ENCODE measurements around the gene OPHN1. TPM values are rescaled to one million over a fixed set of nuclear protein-coding genes. Genes with fewer than 3 reads are reported as not detected.

OPHN1 gene
- total RNA-seq, 4 donors from 2014 or later = 6.9 to 14.0 (median 10.2) TPM

GRCh38 chrX:68358679-68359078 lies 74.6 kb downstream of the OPHN1 start:
- WGBS, 2 donors (ENCODE audit: low coverage in 1 of 2) = 50 to 63% methylated on average over 1 of the region's 1 CpG
- no peak for ATAC-seq

GRCh38 chrX:68355629-68355920 lies 77.7 kb downstream of the OPHN1 start:
- 54 to 57% methylated on average over 2 to 4 of the region's 4 CpGs for WGBS, 2 donors (ENCODE audit: low coverage in 1 of 2)
- Histone ChIP-seq H3K9me3 (no peaks in the 10 kb centered on the region), H3K4me3 (no peak overlapping the region), H3K4me1 (no peaks in the 10 kb centered on the region), H3K27me3 (no peaks in the 10 kb centered on the region), H3K27ac (no peak overlapping the region), H3K36me3 (no peaks in the 10 kb centered on the region)
- no peak for TF ChIP-seq POLR2A (IDR thresholded peaks at IDR 0.05)
- no peak for TF ChIP-seq POLR2AphosphoS5 (IDR thresholded peaks at IDR 0.05)
- no peak for TF ChIP-seq CTCF (IDR thresholded peaks at IDR 0.05)
- TF ChIP-seq EP300 (IDR thresholded peaks at IDR 0.05) = no peak
- no peak for ATAC-seq

More at GRCh38 chrX:68358679-68359078, 74.6 kb downstream of the OPHN1 start:
- H3K4me3 ChIP-seq = no peak overlapping the region
- H3K27ac ChIP-seq = no peak overlapping the region
- H3K9me3 ChIP-seq = no peaks in the 10 kb centered on the region
- no peaks in the 10 kb centered on the region for H3K27me3 ChIP-seq
- H3K4me1 ChIP-seq = no peaks in the 10 kb centered on the region
- no peaks in the 10 kb centered on the region for H3K36me3 ChIP-seq
- TF ChIP-seq POLR2A (IDR thresholded peaks at IDR 0.05) (no peak), POLR2AphosphoS5 (IDR thresholded peaks at IDR 0.05) (no peak), EP300 (IDR thresholded peaks at IDR 0.05) (no peak), CTCF (IDR thresholded peaks at IDR 0.05) (no peak)

- no peak for ATAC-seq
- Histone ChIP-seq H3K27me3 (no peaks in the 10 kb centered on the region), H3K4me3 (no peak overlapping the region), H3K36me3 (no peaks in the 10 kb centered on the region), H3K4me1 (no peaks in the 10 kb centered on the region), H3K27ac (no peak overlapping the region), H3K9me3 (no peaks in the 10 kb centered on the region)
- TF ChIP-seq POLR2A (IDR thresholded peaks at IDR 0.05) (no peak), POLR2AphosphoS5 (IDR thresholded peaks at IDR 0.05) (no peak), EP300 (IDR thresholded peaks at IDR 0.05) (no peak), CTCF (IDR thresholded peaks at IDR 0.05) (no peak)
- WGBS, 2 donors (ENCODE audit: low coverage in 1 of 2) = 28 to 53% methylated on average over 2 to 3 of the region's 3 CpGs
Observed at GRCh38 chrX:68354879-68355628, 78.2 kb downstream of the OPHN1 start.

GRCh38 chrX:68345025-68345424 lies 88.3 kb downstream of the OPHN1 start:
- H3K27ac ChIP-seq = no peak overlapping the region
- no peaks in the 10 kb centered on the region for H3K4me1 ChIP-seq
- no peaks in the 10 kb centered on the region for H3K9me3 ChIP-seq
- no peak for ATAC-seq
- H3K4me3 ChIP-seq = no peak overlapping the region
- 0 to 7% methylated on average over 1 of the region's 1 CpG for WGBS, 2 donors (ENCODE audit: low coverage in 1 of 2)
- H3K36me3 ChIP-seq = no peaks in the 10 kb centered on the region
- H3K27me3 ChIP-seq = no peaks in the 10 kb centered on the region
- TF ChIP-seq CTCF (IDR thresholded peaks at IDR 0.05) (no peak), POLR2AphosphoS5 (IDR thresholded peaks at IDR 0.05) (no peak), EP300 (IDR thresholded peaks at IDR 0.05) (no peak), POLR2A (IDR thresholded peaks at IDR 0.05) (no peak)

- H3K4me1 ChIP-seq = no peaks in the 10 kb centered on the region
- no peak overlapping the region for H3K4me3 ChIP-seq
- no peaks in the 10 kb centered on the region for H3K36me3 ChIP-seq
- H3K27me3 ChIP-seq = no peaks in the 10 kb centered on the region
- ATAC-seq = no peak
- no peaks in the 10 kb centered on the region for H3K9me3 ChIP-seq
- TF ChIP-seq POLR2AphosphoS5 (IDR thresholded peaks at IDR 0.05) (no peak), CTCF (IDR thresholded peaks at IDR 0.05) (no peak), POLR2A (IDR thresholded peaks at IDR 0.05) (no peak), EP300 (IDR thresholded peaks at IDR 0.05) (no peak)
- H3K27ac ChIP-seq = no peak overlapping the region
- WGBS, 2 donors (ENCODE audit: low coverage in 1 of 2) = 62 to 88% methylated on average over 1 to 3 of the region's 3 CpGs
Observed at GRCh38 chrX:68343551-68343950, 89.7 kb downstream of the OPHN1 start.

Measured in gastroesophageal sphincter (tissue), 4 donors.